ENCODE measurements around the gene SLC40A1. TPM values are rescaled to one million over a fixed set of nuclear protein-coding genes. Genes with fewer than 3 reads are reported as not detected.

Gene SLC40A1
- total and polyA plus RNA-seq, 2 of the 8 experiments (the other 6 are each of a cell fraction or from before 2014, with no cell fraction given), result 0.03 TPM; not detected in 1

DNA sequence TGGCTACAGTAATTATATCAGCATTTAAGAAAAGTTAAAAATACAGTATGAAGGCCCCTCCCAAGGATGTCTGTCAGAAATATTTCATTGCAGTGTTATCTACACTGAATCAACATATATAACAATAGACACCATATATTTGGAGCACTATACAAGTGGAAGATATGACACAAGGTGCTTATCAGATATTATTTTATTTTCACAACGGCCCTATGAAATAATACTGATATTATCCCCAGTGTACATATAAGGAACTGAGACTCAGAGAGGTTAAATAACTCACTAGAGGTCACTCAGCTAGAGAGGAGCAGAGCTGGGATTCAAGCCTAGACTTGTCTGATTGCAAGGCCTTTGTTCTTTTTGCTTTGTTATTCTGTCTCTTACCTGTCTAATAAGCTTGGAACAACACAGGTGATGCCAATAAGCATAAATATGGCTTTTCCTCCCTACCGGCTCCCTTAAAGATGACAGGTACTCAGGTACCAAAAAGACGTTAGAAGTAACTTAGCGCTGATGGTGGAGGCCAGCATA is 4.7 kb upstream of the SLC40A1 start:
- H3K4me2 ChIP-seq (ENCODE audit: insufficient read depth in 1 of 2, low read depth in 2 of 2, low read length in 2 of 2), result no peak overlapping the region
- peaks cover 5% of the 10 kb centered on the region; the same call in 1 of the 2 replicates for H3K23me2 ChIP-seq (ENCODE audit: low read depth, low read length)
- no peak overlapping the region for H3K27ac ChIP-seq (ENCODE audit: low read depth, low read length)
- no peak overlapping the region for H3K9ac ChIP-seq (replicated peaks in 1 of 4; ENCODE audit: extremely low read depth in 1 of 4, low read depth in 3 of 4, low read length in 3 of 4)
- H2BK120ac ChIP-seq (replicated peaks; ENCODE audit: low read depth, low read length), result no peak overlapping the region
- H2AK5ac ChIP-seq (ENCODE audit: low read depth, low read length), result no peak overlapping the region
- H2BK5ac ChIP-seq (ENCODE audit: low read depth, low read length), result no peak overlapping the region
- H3K4me1 ChIP-seq (replicated peaks in 1 of 4; ENCODE audit: control insufficient read depth in 3 of 4, insufficient read depth in 4 of 4, low read length in 3 of 4), result peaks cover 3 to 6% (median 3%) of the 10 kb centered on the region in 4 experiments; a peak in 5 of 7 replicates
- no peaks in the 10 kb centered on the region for H3K79me2 ChIP-seq (ENCODE audit: control insufficient read depth in 1 of 2, insufficient read depth in 2 of 2, low read length in 2 of 2)
- no peak overlapping the region for H4K5ac ChIP-seq (ENCODE audit: insufficient read length, low read depth, low read length)
- ChIA-PET CTCF (ENCODE audit: partially characterized antibody) (interaction anchor here (1.0 to 1.7 kb wide), 3 partner anchors 8 to 39 kb away, joined by 3 to 4 read pairs (median 3); no protein-coding TSS in a partner anchor), POLR2A (ENCODE audit: partially characterized antibody) (no interaction called here)
- WGBS, 2 experiments (ENCODE audit: extremely low coverage in 1 of 2, insufficient coverage in 1 of 2, insufficient read length in 1 of 2, insufficient replicate concordance in 2 of 2, low coverage in 1 of 2, low lambda C conversion rate in 2 of 2, missing lambda C conversion rate in 1 of 2), result 85% methylated on average over 4 of the region's 4 CpGs; no CpG with 5 or more reads in 1 of the 2 experiments
- no peak overlapping the region for H3K56ac ChIP-seq (replicated peaks; ENCODE audit: insufficient read length, low read depth, low read length)
- no peak overlapping the region for H3K23ac ChIP-seq (ENCODE audit: insufficient read length)
- H2BK20ac ChIP-seq (ENCODE audit: low read length), result no peak overlapping the region
- H2AFZ ChIP-seq (ENCODE audit: low read length), result no peak overlapping the region
- H3K36me3 ChIP-seq (ENCODE audit: control insufficient read depth in 2 of 4, insufficient read depth in 4 of 4, low read length in 3 of 4), result no peaks in the 10 kb centered on the region
- H2BK12ac ChIP-seq (ENCODE audit: low read depth, low read length), result no peak overlapping the region
- H4K8ac ChIP-seq (ENCODE audit: extremely low read depth, insufficient read depth, low read length), result no peak overlapping the region
- no peak overlapping the region for H2BK15ac ChIP-seq (ENCODE audit: low read length)
- H3K79me1 ChIP-seq (ENCODE audit: low read depth, low read length), result no peaks in the 10 kb centered on the region
- H3K18ac ChIP-seq (ENCODE audit: extremely low read depth, low read length), result no peak overlapping the region
- H4K20me1 ChIP-seq (replicated peaks in 1 of 2; ENCODE audit: control insufficient read depth in 1 of 2, insufficient read depth in 2 of 2, low read length in 2 of 2), result peaks cover 4 to 5% of the 10 kb centered on the region in 2 experiments
- H3K14ac ChIP-seq (ENCODE audit: insufficient read length), result no peak overlapping the region
- no peak for DNase-seq (ENCODE audit: low read depth in 1 of 2, low spot score in 2 of 2)
- no peaks in the 10 kb centered on the region for H3K9me3 ChIP-seq (ENCODE audit: insufficient read depth in 2 of 2, low read depth in 1 of 2, low read length in 1 of 2)
- no peak overlapping the region for H4K91ac ChIP-seq (replicated peaks; ENCODE audit: insufficient read length, low read length)
- FAIRE-seq, result no peak
- no peak overlapping the region for H3K4me3 ChIP-seq (ENCODE audit: extremely low read depth in 1 of 4, insufficient read depth in 2 of 4, low read depth in 3 of 4, low read length in 4 of 4)
- H3K27me3 ChIP-seq (replicated peaks in 1 of 4; ENCODE audit: control insufficient read depth in 3 of 4, extremely low read depth in 1 of 4, insufficient read depth in 3 of 4, low read length in 3 of 4), result peaks cover 35 to 47% (median 45%) of the 10 kb centered on the region in 4 experiments
- H3K4ac ChIP-seq (replicated peaks; ENCODE audit: insufficient read length, low read depth, low read length), result no peak overlapping the region
- TF ChIP-seq KDM5A (IDR thresholded peaks at IDR 0.05; ENCODE audit: low read length) (no peak), JUND (IDR thresholded peaks at IDR 0.05; ENCODE audit: low read length) (no peak), HDAC6 (IDR thresholded peaks at IDR 0.05; ENCODE audit: low read depth, low read length) (no peak), NRF1 (IDR thresholded peaks at IDR 0.05; ENCODE audit: low read depth, low read length) (no peak), SAP30 (IDR thresholded peaks at IDR 0.05; ENCODE audit: insufficient read depth, insufficient replicate concordance, low read length) (no peak), HDAC2 (IDR thresholded peaks at IDR 0.05; ENCODE audit: borderline replicate concordance in 1 of 2, low read depth in 2 of 2, low read length in 2 of 2) (no peak), KDM1A (IDR thresholded peaks at IDR 0.05; ENCODE audit: borderline replicate concordance, low read length) (no peak), EZH2 (IDR thresholded peaks at IDR 0.05; ENCODE audit: low read depth, low read length, severe bottlenecking) (no peak), SP1 (IDR thresholded peaks at IDR 0.05; ENCODE audit: low read depth, low read length) (no peak)
- TF ChIP-seq, protein P1, sequence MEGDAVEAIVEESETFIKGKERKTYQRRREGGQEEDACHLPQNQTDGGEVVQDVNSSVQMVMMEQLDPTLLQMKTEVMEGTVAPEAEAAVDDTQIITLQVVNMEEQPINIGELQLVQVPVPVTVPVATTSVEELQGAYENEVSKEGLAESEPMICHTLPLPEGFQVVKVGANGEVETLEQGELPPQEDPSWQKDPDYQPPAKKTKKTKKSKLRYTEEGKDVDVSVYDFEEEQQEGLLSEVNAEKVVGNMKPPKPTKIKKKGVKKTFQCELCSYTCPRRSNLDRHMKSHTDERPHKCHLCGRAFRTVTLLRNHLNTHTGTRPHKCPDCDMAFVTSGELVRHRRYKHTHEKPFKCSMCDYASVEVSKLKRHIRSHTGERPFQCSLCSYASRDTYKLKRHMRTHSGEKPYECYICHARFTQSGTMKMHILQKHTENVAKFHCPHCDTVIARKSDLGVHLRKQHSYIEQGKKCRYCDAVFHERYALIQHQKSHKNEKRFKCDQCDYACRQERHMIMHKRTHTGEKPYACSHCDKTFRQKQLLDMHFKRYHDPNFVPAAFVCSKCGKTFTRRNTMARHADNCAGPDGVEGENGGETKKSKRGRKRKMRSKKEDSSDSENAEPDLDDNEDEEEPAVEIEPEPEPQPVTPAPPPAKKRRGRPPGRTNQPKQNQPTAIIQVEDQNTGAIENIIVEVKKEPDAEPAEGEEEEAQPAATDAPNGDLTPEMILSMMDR (IDR thresholded peaks at IDR 0.05; ENCODE audit: control extremely low read depth in 1 of 3, insufficient read depth in 1 of 3, low read depth in 1 of 3, low read length in 3 of 3), result no peak

All from H1 (cell line).